Heart left ventricle (tissue), 16 donors: ENCODE results near the gene ATF6B. TPM values are rescaled to one million over a fixed set of nuclear protein-coding genes. Genes with fewer than 3 reads are reported as not detected.

Experiments
- ATAC-seq, 4 donors: fragments of 200-7000 bp; cut with Tn5 transposase; one replicate each; pipeline ENCODE4 v1.9.1; 2020 to 2022; ENCODE audit warnings: moderate library complexity in 4 of 4, mild to moderate bottlenecking in 3 of 4, moderate number of reproducible peaks in 1 of 4
- DNase-seq, 5 donors: peaks; one replicate each; pipeline ENCODE4 v3.0.0-alpha.2; 2020
- H3K27ac ChIP-seq, 12 donors: fragments of 200-600 bp; sonication (generic) in 4 of 12; one replicate each; pipeline versions ENCODE4 v1.5.0 to v1.8.0; 2016 to 2022; ENCODE audit warnings: mild to moderate bottlenecking in 2 of 12
- H3K27me3 ChIP-seq, 9 donors: fragments of 200-600 bp; sonication (generic) in 2 of 9; one replicate each; pipeline versions ENCODE4 v1.5.1 to v1.8.0; 2016 to 2022; ENCODE audit warnings: mild to moderate bottlenecking in 3 of 9
- H3K36me3 ChIP-seq, 9 donors: fragments of 200-600 bp; sonication (generic) in 2 of 9; one replicate each; pipeline versions ENCODE4 v1.5.0 to v1.8.0; 2018 to 2022; ENCODE audit warnings: mild to moderate bottlenecking in 2 of 9
- H3K4me1 ChIP-seq, 12 donors: fragments of 200-600 bp; sonication (generic) in 4 of 12; one replicate each; pipeline versions ENCODE4 v1.5.0 to v1.8.0; 2016 to 2022; ENCODE audit warnings: mild to moderate bottlenecking in 3 of 12
- H3K4me3 ChIP-seq, 12 donors: fragments of 200-600 bp; sonication (generic) in 4 of 12; one replicate each; pipeline versions ENCODE4 v1.5.0 to v1.8.0; 2017 to 2022; ENCODE audit warnings: mild to moderate bottlenecking in 9 of 12, moderate library complexity in 4 of 12
- H3K9me3 ChIP-seq, 12 donors: fragments of 200-600 bp; sonication (generic) in 4 of 12; one replicate each; pipeline versions ENCODE4 v1.5.0 to v1.8.0; 2016 to 2022; ENCODE audit warnings: mild to moderate bottlenecking in 1 of 12
- POLR2A ChIP-seq, 2 donors: fragments of 450-650 bp; IDR thresholded peaks; one replicate each; pipeline ENCODE4 v1.6.1; 2017; ENCODE audit warnings: antibody characterized with exemption in 2 of 2, mild to moderate bottlenecking in 2 of 2, moderate library complexity in 2 of 2
- WGBS, 4 donors: extraction: QIAGEN DNeasy Blood & Tissue Kit in 2 of 4; methylation state at CpG; one replicate each; pipeline versions ENCODE4 v1.1.5 to v1.1.7; 2013 to 2018; 5-methylcytosine and 5-hydroxymethylcytosine counted together
- intact Hi-C, 10 donors: fragments of 100-400 bp; cut with DNase I; formaldehyde crosslinking; loops; one replicate each; pipeline versions ENCODE4 v1.11.1 to v1.14.2; 2022
- long read RNA-seq, 3 donors: library from polyadenylated mRNA; unstranded; transcript quantifications; one replicate each; pipeline ENCODE4 v2.0.0, GENCODE V29; 2020 to 2021
- polyA plus RNA-seq, 2 donors: library from polyadenylated mRNA; stranded (reverse); fragments of 200-250 nt; gene quantifications; one replicate each; pipeline ENCODE4 v1.2.3, GENCODE V29; 2013
- total RNA-seq, 9 donors: library from RNA; depleted of rRNA in 2 of 9; stranded (reverse); fragments of >200 nt in 2 of 9; fragmentation: NEBNext Ultra II Directional in 3 of 9; extraction: Animal tissue kit (Norgen Biotek cat#: 25700) in 3 of 9; gene quantifications; one replicate each; pipeline versions ENCODE4 v1.1.0 to v1.2.4, GENCODE V29; 2016 to 2023
- TF ChIP-seq, protein P1 (sequence below), 12 donors: fragments of 200-600 bp; sonication (generic) in 4 of 12; IDR thresholded peaks; one replicate each; pipeline versions ENCODE4 v1.5.0 to v1.8.0; 2018 to 2022; ENCODE audit warnings: antibody characterized with exemption in 12 of 12, mild to moderate bottlenecking in 5 of 12
- donor health status: ischemic (EF 13 %, LVEDD 7.1; RV severe dilation, severe dysfunction).
- donor health status: healthy with polysubstance abuse.
- donor health status: DM: no; HTN: yes; CAD: no.
- donor health status: DM: no; HTN: no; CAD: no.
- donor health status: ischemic (EF 25% LVEDD 6.9; RV normal size, moderate dysfunction).
- donor health status: ischemic (EF 25% LVEDD 5.7; RV mildly dilated, moderate dysfunction).
- donor health status: healthy.
- donor health status: DM: yes; HTN: yes; CAD: no.
- donor health status: ischemic (EF 35%, LVEDD 5.7; RV mildly dilated, moderate dysfunction).
- donor health status: nonischemic (EF 11% LVEDD 7.7; RV severe dilation, severe dysfunction).
- donor health status: DM: yes; HTN: yes; CAD: no.
- donor health status: PGD.
- donor health status: ischemic (EF 29% LVEDD 5.4; RV normal size, mild dysfunction).
- donor health status: nonischemic (EF 23%, LVEDD 6.1; RV moderate dilation, normal function).

The ATF6B gene
- total RNA-seq (10 to 100 TPM; 11.1 to 56.8 (median 28.7) TPM), polyA plus RNA-seq (10 to 100 TPM; 26.8 to 28.8 TPM)
- long read RNA-seq, donor 1, partial matches to known transcripts, result 0 of 7 reads
- long read RNA-seq, donor 1, other reads (novel, unspliced or antisense), result 3 of 7 reads
- long read RNA-seq, donor 2, partial matches to known transcripts, result 5 of 16 reads
- long read RNA-seq, donor 2, other reads (novel, unspliced or antisense), result 1 of 16 reads
- long read RNA-seq, donor 3, partial matches to known transcripts, result 2 of 8 reads
- long read RNA-seq, donor 3, other reads (novel, unspliced or antisense), result 0 of 8 reads

DNA sequence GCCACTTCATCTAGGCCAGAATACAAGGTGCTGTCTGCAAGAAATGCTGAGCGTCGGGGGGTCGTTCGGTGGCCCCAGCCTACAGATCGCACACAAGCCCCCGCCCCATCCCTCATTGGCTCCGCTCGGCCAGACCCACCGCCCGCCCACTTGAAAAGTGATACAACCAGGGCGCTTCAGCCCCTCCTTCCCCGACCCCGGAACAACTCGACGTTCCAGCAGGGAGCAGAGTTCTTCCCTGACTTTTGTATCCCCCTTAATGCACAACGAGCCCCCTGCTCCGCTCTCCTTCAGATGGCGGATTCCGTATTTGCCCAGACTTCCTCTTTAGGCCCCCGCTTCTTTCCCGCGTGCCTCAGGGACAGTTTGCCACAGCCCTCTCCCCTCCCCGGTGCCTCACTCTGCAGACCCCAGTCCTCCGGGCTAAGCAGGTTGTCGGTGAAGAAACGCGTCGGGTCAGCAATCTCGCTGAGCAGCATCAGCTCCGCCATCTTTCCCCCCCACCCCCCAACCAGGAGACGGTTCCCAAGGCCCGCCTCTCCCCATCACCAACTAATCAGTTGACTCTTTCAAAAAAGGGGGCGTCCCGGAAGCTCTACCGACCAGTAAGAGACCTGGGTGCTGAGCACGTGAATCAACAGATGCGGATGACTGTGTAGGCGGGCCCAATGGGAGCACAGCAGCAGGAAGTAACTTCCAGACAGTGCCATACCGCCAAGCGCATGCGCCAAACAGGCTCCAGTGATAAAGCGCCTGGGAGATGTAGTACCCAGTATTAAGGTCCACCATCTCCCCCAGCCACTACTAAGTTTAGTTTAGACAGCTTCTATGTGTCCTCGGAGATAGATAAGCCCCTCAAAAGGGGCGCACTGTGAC, at the start of gene ATF6B:
Gene ATF6B (minus strand): TSS at position 530 of the 876 bp plus-strand sequence. CDS start 39 bp downstream, at position 491.
- no peaks in the 10 kb centered on the region for H3K9me3 ChIP-seq
- H3K36me3 ChIP-seq, result peaks cover 0 to 42% (median 37%) of the 10 kb centered on the region in 9 donors
- H3K27me3 ChIP-seq, result no peaks in the 10 kb centered on the region
- H3K27ac ChIP-seq, result peak within 1 kb of the TSS in 11 of 12 donors; percentile 82 to 94 (median 89)
- WGBS, 4 donors, result 0 to 1% (median 0%) methylated on average over 40 to 44 of the region's 44 CpGs
- intact Hi-C loops, result loop anchor here in 4 of 10 donors (1.0 to 5.0 kb wide), 6 partner anchors 26 to 844 kb away; partner anchors contain the start of genes PPT2 (in 2 of the 4), AGPAT1 (in 1 of the 4), GPSM3 (in 1 of the 4) and PBX2 (in 1 of the 4)
- H3K4me3 ChIP-seq, result peak within 1 kb of the TSS; percentile 61 to 100 (median 84)
- DNase-seq (peak; percentile 98 to 100 (median 99)), ATAC-seq (peak; percentile 93 to 97 (median 96))
- H3K4me1 ChIP-seq, result peaks cover 11 to 38% (median 25%) of the 10 kb centered on the region in 12 donors
- peak in 1 of 2 donors; percentile 43 for TF ChIP-seq POLR2A (IDR thresholded peaks at IDR 0.05)
- TF ChIP-seq, protein P1, sequence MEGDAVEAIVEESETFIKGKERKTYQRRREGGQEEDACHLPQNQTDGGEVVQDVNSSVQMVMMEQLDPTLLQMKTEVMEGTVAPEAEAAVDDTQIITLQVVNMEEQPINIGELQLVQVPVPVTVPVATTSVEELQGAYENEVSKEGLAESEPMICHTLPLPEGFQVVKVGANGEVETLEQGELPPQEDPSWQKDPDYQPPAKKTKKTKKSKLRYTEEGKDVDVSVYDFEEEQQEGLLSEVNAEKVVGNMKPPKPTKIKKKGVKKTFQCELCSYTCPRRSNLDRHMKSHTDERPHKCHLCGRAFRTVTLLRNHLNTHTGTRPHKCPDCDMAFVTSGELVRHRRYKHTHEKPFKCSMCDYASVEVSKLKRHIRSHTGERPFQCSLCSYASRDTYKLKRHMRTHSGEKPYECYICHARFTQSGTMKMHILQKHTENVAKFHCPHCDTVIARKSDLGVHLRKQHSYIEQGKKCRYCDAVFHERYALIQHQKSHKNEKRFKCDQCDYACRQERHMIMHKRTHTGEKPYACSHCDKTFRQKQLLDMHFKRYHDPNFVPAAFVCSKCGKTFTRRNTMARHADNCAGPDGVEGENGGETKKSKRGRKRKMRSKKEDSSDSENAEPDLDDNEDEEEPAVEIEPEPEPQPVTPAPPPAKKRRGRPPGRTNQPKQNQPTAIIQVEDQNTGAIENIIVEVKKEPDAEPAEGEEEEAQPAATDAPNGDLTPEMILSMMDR (IDR thresholded peaks at IDR 0.05), result no peak

DNA sequence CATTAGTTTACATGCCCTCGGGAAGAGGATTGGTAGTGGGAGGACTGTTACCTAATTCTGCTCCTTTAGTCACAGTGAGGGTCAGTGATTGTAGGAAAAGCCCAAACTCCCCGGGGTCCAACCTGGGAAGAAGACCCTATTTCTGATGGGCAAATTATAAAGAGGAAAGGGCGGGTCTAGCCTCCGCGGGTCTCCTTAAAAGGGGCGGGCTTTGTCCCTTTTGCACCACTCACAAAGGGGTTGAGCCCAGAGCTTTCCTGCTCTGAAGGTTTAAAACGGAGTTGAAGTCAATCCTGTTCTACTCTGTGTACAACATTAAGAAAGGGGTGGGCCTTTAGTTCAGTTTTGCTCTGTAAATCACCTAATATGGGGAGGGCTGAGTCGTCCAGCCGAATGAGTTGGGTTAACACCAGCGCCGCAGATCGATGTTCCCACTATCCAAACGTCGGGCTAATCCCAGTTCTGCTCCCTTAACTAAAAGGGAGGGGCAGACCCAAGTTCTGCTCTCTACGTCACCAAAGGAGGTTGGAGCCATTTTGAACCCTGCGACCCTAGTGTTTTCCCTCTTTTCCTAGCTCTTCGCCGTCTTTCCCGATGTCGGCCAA, 49.2 kb upstream of the ATF6B start:
- 0 to 2% (median 1%) methylated on average over 19 to 20 of the region's 20 CpGs for WGBS, 4 donors
- Histone ChIP-seq H3K27ac (peak overlapping the region; percentile 87 to 100 (median 97)), H3K9me3 (no peaks in the 10 kb centered on the region), H3K27me3 (no peaks in the 10 kb centered on the region), H3K4me1 (peaks cover 11 to 71% (median 48%) of the 10 kb centered on the region in 12 donors), H3K4me3 (peak overlapping the region; percentile 26 to 99 (median 87)), H3K36me3 (peaks cover 0 to 29% (median 18%) of the 10 kb centered on the region in 9 donors)
- DNase-seq (peak in 1 of 5 donors; percentile 59), ATAC-seq (peak; percentile 1 to 23 (median 15))
- intact Hi-C loops, result loop anchor here in 5 of 10 donors (1.0 to 10.0 kb wide), 5 partner anchors 18 to 512 kb away; partner anchors contain the start of genes C6orf47 (in 2 of the 5), CSNK2B (in 2 of the 5), GPANK1 (in 2 of the 5) and LY6G5B (in 2 of the 5)
- TF ChIP-seq POLR2A (IDR thresholded peaks at IDR 0.05), result peak in 1 of 2 donors; percentile 39
- TF ChIP-seq, protein P1 (IDR thresholded peaks at IDR 0.05), result no peak

DNA sequence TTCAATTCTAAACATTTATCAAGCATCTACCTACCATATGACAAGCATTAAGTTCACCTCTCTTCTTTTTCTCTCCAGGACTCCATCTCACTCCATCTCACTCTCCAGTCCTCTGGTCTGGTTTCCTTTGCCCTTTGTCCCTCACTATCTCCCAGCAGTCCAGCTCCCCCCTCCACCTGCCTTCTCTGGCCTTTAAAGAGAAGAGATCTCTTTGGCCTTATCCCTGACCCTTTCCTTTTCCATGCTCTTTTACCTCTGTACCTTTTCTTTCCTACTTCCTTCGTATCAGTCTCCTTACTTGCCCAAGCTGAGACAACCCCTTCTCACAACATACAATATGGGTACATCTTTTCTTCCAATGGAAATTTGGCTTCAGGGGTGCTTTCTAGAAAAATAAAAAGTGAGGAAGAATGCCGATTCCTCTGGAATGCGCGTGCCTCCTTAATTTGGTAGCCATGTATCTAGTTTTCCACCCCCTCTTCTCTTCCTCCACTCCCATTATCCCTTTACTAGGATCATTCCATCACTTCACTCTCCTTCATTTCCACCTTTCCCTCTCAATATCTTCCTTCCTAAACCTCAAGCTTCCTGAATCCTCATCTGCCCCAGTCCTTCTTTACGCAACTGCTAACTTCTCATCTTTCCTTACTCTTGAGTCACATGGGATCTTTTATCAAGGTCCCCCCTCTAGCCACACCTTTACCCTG, 48.6 kb upstream of the ATF6B start:
- Histone ChIP-seq H3K4me3 (peak overlapping the region; percentile 5 to 99 (median 88)), H3K36me3 (peaks cover 0 to 23% (median 15%) of the 10 kb centered on the region in 9 donors), H3K4me1 (peaks cover 11 to 64% (median 43%) of the 10 kb centered on the region in 12 donors), H3K27ac (peak overlapping the region; percentile 87 to 100 (median 97)), H3K9me3 (no peaks in the 10 kb centered on the region), H3K27me3 (no peaks in the 10 kb centered on the region)
- intact Hi-C loops, result loop anchor here in 5 of 10 donors (1.0 to 10.0 kb wide), 7 partner anchors 19 to 512 kb away; partner anchors contain the start of genes C6orf47 (in 2 of the 5), CSNK2B (in 2 of the 5), FKBPL (in 2 of the 5) and GPANK1 (in 2 of the 5)
- TF ChIP-seq POLR2A (IDR thresholded peaks at IDR 0.05), result no peak
- TF ChIP-seq, protein P1 (IDR thresholded peaks at IDR 0.05), result no peak
- no peak for DNase-seq
- WGBS, 4 donors, result 18 to 30% (median 22%) methylated on average over 5 of the region's 5 CpGs
- ATAC-seq, result no peak
